COLO829 (cell line): ENCODE results near the gene KRTAP20-4.

Experiments
- DNase-seq: peaks from one replicate; pipeline ENCODE4 v3.0.0; 2012; ENCODE audit warnings: low spot score

KRTAP20-4 gene

DNA sequence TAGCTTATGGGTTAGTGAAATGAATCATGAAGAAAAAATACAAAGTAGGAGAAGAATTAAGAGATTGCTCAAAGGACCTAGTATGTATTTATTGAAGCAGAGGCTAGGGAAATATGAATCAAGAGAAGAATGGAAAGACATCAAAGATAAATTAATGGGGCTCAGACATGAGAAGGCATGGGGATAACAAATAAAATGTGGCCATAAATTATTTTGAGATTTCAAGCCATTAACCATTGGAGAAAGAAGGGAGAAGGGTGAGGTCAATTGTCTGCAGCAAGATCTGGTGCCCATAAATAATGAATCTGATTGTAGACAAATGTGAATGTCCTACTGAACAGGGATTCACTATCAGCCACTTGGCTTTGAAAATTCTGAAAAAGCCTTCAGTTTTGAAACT, 32.5 kb downstream of the KRTAP20-4 start:
- DNase-seq = no peak

- DNase-seq = no peak
Measured at GRCh38 chr21:30668776-30669175, 48.3 kb downstream of the KRTAP20-4 start.
